GM21381 (cell line): Measurements from ENCODE around the gene WFDC1.

Source experiments
- ATAC-seq: cut with Tn5 transposase; IDR thresholded peaks from one replicate; pipeline ENCODE4 v1.9.1; 2021; ENCODE audit warnings: mild to moderate bottlenecking, moderate library complexity; ENCODE audit not compliant: unreplicated experiment

WFDC1 gene

GRCh38 chr16:84370723-84371552 lies 76.3 kb downstream of the WFDC1 start:
- no peak for ATAC-seq

- no peak for ATAC-seq
These were observed 76.8 kb downstream of the WFDC1 start for GRCh38 chr16:84371553-84371865.

GRCh38 chr16:84373907-84374489 lies 79.3 kb downstream of the WFDC1 start:
- no peak for ATAC-seq

GRCh38 chr16:84378099-84378498 lies 83.4 kb downstream of the WFDC1 start:
- no peak for ATAC-seq

GRCh38 chr16:84378567-84378966 lies 83.9 kb downstream of the WFDC1 start:
- no peak for ATAC-seq

- no peak for ATAC-seq
These were observed 84.5 kb downstream of the WFDC1 start for GRCh38 chr16:84379008-84379708.
